ENCODE data around the gene SHE.
"Not testable (repeated sequence)": the region's sequence is repeated elsewhere in the genome, so short reads cannot be mapped to it uniquely, and the experiment has no call there.

Gene SHE

DNA sequence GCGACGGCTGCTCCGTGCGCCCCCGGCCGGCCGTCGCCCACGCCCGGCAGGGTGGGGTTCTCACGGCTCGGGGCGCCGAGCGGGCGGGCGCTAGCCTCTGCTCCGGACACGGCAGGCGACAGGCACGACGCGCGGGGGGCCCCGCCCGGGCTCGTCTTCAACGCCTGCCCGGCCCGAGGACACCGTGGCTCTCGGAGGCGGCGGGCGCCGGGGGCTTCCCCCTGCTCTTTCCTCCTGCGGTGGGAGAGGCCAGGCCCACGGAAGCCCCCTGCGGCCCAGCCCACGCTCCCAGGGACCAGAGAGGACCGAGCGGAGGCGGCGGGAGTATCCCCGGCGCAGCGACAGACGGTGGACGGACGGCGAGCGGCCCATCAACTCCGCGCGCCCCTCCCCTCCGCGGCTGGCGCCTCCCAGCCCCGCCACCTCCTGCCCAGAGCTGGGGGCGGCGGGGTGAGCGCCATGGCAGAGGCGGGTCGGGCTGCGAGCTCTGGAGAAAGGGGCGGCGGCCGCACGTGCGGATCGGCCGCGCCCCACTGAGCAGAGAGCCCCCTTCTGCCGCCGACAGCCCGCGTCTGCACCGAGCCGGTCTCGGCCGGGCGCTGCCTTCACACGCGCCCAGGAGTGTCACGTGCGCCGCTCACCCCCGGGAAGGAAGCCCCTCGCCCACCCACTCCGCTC lies at the start of gene SHE, which contains the start of gene TDRD10:
Gene SHE, minus strand, starts transcription at position 347 of the 678 bp plus-strand sequence. CDS start 386 bp downstream, outside the sequence.
Gene TDRD10, plus strand, starts transcription at position 154 of the 678 bp plus-strand sequence. CDS start 4,685 bp downstream, outside the sequence.
- DNase-seq: no peak

DNA sequence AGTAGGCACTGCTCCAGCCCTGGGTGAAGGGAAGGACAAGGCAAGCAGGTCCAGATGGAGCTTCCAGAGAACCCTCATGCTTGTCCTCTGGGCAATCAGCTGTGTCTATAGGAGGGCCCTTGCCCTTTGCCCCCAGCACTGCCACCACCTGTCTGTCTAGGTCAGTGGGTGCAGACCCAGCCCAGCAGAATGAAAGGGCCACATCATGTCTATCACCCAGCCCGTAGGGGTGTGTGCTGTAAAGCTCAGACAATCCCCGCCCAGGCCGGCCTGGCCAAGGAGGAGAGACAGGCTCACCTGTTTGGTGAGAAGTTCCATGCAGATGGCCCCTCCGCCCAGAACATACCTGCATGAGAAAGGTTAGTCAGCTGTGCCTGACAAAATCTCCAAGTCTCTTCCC lies 49.3 kb upstream of the SHE start:
- DNase-seq: no peak

DNA sequence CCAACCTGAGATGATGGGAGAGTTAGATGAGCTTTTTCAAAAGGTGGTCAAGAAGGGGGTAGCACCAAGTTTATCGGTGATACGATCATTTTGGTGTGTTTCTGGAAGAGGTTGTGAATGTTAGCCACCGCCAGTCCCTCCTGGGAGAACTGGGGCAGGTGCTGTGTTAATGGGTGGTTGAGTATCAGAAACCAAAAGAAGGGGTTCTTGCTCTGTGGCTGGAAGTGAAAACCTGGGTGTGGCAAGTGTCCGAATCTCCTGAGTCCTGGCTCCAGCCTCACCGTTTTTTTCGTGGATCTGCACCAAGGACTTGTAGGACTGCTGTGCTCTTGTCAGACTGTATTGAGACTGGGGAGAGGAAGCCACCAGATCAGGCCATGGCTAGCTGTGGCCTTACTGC lies 48.4 kb upstream of the SHE start:
- no peak for DNase-seq

DNA sequence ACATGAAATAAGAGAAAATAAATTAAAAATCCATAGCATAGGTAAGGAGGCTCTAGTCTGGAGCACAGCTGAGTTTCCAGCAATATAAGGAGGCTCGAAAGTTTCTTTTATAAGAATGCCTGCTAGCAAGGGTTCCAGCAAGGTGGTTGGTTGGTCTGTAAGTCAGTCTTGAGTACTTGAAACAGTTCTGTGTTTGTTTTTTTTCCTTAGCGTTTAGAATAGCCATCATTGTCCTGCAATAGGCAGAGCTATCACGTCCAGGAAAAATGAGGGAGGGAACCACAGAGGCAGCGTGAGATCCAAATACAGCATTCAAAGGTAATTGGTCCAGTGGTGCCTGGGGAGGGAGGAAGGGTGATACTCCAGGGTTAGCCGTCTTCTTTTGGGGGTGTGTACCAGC lies 47.9 kb upstream of the SHE start:
- DNase-seq: no peak

DNA sequence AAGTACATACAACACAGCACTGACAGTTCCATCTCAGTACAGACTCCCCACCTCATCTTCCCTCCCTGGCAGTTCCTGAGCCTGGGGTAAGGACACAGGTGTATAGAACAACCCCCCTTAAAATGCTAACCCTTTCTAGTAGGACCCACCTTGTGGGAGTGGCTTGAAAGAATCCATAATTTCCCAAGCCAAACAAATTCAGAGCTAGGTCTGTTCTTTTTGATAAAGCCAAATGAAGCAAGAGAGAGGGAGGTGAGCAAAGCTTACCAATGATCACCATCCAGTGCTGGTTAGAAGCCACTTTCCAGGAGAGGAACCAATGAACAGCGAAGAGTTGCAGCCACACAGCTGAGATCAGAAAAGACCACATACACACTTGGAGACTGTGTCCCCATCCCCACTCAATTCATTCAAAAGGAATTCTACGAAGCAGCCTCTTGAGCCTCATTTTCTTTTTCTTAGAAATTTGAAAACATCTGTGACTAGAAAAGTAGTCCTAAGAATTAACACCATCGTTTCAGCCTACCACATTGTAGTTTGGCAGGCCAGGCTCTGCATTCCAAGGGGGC lies 47.1 kb upstream of the SHE start:
- DNase-seq: no peak

DNA sequence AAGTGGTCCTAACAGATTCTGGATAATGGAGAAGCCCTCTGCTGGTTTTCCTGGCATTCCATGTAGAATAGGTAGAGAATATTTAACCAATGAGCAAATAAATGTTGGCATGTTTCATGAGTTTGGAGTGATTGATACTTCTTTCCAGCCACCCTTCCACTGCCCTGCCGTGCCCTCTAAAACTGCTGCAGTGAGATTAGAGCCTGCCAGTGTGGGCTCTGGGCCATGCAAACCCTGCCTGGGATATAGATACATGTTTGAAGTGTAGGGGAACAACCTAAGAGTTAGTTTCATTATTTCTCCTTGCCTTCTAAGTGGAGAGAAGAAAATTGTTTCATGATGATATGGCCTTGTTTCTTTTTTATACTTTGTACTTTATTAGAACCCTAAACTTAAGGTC lies 45.8 kb upstream of the SHE start:
- no peak for DNase-seq

DNA sequence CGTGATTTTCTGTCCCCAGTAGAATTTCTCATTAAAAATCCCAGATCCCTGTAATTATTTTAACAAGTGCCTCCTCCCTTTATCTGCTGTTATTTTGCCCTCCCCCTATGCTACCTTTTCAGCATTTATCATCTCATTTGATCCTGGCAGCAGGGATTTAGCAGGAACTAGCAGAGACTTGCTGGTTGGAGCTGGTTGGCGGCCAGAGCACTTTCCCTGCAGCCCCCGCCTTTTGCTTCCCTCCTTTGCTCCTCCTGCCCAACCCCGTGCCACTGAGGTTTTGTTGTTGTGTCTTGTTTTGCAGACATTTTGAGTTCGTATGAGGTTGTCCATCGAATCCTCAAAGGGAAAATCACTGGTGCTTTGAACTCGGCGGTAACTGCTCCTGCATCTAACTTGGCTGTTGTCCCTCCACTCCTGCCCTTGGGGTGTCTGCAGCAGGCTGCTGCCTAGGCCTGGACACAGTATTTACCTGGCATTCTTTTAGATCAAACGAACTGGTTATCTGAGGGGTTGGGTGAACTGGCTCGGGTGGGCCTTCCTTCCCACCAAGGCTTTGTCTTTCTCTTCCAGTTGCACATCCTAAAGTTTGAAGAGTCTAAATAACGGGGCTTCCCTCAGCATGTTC lies 45.0 kb upstream of the SHE start:
- DNase-seq: no peak

DNA sequence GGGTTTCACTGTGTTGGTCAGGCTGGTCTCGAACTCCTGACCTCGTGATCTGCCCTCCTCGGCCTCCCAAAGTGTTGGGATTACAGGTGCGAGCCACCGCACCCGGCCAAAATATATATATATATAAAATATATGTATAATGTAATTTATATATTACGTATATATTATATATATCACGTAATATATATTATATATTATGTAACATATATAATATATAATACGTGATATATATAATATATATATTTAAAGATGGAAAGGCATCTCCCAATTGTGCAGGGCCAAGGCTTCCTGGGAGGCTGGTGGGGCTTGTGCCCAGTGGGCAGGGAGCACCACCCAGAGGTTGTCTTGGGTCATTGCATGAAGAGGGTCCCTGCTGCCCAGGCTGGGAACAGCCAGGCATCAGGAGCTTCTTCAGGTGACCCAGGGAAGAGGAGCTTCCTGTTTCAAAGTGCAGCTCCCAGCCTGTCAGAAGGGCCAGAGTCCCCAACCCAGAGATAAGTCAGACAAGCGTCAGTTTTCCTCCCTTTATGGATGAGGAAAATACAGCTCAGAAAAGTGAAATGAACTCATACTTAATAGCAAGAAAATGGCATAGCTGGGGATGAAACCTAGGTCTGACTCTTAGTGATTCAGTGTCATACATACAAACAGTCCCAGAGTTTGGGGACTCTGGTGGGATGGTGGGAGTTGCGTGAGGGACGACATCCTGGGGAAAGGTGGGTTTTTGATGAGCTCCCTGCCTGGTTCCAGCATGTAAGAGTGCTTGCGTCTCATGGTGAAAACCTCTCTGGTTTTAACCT lies 44.3 kb upstream of the SHE start:
- peak; percentile 56 for DNase-seq

DNA sequence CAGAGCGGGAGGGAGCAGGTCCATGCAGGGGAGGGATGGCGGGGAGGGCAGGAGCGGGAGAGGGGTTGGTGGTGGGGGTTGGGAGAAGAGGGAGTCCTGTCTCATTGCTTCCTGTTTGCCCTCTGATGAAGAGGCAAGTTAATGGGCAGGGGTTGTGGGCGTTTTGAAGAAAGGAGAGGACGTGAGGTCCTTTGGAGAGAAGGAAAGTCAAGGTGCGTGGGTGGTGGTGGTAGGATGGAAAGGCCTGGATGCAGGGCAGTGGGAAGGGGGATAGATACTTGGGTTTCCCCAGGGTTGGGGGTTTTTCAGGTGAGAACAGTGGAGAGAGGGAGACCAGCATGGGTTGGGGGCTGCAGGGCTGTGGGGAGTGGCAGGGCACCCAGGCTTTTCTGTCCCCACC lies 39.0 kb upstream of the SHE start:
- DNase-seq: no peak

DNA sequence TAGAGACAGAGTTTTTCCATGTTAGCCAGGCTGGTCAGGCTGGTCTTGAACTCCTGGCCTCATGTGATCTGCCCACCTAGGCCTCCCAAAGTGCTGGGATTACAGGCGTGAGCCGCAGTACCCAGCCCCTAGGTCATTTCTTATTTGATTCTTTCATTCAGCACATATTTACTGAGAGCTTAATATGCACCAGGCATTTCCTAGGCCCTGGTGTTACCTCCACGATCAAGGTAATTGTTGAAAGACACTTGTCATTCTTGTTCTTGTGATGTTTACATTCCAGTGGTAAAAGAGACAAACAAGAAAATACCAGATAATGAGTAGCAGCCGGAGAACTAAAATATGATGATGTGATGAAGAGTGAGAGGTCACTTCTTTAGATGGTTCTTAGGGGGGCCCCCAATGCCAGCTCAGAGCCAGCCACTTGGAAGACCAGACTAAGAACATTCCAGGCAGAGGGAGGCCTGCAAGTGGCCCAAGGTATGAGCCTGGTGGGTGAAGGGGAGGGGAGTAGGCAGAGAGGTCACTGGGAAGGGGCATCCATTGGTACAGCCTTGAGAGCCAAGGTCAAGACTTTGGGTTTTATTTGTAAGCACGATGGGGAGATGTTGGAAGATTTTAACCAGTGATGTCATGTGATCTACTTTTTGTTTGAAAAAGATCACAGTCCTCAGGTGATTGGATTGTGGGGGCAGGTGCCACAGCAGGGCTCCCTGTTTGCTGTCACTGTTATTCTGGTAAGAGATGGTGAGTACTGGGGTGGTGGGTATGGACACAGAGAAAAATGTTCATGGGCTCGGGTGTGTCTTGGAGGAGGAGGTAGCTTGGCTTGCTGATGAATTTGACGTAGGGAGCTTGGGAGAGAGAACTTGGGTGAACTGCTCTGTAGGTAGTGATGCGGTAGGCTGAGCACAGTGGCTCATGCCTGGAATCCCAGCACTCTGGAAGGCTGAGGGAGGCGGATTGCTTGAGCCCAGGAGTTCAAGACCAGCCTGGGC lies 37.6 kb upstream of the SHE start:
- no peak for DNase-seq

DNA sequence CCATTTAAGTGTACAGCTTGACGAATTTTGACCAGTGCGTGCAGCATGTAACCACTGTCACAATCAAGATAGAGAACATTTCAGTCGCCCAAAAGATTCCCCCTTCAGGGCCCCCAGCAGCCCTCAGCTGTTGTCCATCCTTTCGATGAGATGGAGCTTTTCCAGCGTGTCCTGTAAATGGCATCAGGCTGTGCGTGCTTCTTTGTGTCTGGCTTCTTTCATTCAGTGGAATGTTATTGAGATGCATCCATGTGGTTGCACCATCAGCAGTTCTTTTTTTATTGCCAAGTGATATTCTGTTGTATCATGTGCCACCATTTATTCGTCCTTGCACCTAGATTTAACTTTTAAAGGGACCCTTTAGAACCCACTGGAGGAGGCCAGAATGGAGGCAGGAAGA lies 34.4 kb upstream of the SHE start:
- DNase-seq: no peak

DNA sequence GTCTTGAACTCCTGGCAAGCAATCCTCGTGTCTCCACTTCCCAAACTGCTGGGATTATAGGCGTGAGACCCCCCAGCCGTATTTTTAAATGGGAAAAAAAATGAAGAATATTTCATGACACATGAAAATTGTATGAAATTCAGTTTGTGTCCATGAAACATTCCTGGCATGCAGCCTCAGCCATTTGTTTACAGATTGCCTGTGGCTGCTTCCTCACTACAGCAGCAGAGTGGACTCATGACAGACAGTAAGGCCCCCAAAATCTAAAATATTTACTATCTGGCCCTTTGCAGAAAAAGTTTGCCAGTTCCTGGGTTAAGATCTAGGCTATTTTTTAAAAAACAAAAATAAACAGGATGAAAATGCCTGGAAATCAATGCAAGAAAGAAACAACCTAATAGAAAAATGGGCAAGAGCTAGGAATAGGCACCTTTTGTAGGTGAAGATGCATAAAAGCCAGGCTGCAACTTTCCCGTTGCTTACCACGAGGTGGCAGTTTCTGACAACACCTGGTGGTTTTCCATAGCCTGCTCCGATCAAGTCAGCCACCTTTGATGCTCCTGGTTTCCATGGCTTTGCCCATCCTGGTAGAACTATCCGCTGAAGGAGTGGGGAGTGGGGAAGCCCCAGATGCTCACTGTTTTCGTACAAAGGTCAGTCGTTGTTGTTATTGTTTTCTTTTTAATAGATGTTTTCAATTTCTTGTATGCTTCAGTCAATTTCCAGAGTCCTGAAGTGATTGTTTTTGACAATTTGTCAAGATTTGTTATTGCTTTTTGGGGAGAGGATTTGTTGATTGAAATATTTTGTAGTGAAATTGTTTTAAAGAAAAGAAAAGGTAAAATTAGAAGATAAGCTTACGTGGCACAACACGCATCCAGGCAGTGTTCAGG lies 32.0 kb upstream of the SHE start:
- no peak for DNase-seq

DNA sequence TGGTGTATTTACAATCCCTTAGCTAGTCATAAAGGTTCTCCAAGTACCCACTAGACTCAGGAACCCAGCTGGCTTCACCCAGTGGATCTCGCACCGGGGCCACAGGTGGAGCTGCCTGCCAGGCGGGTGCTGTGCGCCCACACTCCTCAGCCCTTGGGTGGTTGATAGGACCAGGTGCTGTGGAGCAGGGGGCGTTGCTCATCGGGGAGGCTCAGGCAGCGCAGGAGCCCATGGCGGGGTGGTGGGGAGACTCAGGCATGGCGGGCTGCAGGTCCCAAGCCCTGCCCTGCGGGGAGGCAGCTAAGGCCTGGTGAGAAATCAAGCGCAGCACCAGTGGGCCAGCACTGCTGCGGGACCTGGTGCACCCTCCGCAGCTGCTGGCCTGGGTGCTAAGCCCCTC lies 29.7 kb upstream of the SHE start:
- DNase-seq: not testable (repeated sequence)

DNA sequence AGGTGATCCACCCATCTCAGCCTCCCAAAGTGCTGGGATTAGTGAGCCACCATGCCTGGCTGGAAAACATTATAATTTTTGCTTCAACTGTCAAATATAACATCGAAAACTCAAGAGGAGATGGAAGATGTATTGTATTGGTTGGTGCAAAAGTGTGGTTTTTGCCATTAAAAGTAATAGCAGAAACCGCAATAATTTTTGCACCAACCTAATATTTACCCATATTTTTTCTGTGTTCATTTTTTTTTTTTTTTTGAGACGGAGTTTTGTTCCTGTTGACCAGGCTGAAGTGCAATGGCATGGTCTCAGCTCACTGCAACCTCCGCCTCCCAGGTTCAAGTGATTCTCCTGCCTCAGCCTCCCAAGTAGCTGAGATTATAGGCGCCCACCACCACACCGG lies 27.1 kb upstream of the SHE start:
- no peak for DNase-seq

DNA sequence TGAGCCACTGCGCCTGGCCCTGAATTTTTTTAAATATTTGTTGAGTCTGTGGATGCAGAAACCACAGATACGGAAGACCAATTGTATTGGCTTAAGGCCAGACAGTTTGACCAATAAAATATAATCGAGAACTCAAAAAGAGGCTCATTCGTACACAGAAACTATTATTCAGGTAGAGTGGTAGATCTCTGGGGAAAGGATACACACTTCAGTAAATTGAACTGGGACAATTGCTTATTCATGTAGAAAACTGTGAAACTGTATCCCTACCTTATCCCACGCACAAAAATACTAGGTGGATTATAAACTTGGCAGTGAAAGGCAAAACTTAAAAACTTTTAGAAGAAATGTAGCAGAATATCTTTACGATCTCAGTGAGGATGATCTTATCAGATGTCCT lies 25.0 kb upstream of the SHE start:
- no peak for DNase-seq

DNA sequence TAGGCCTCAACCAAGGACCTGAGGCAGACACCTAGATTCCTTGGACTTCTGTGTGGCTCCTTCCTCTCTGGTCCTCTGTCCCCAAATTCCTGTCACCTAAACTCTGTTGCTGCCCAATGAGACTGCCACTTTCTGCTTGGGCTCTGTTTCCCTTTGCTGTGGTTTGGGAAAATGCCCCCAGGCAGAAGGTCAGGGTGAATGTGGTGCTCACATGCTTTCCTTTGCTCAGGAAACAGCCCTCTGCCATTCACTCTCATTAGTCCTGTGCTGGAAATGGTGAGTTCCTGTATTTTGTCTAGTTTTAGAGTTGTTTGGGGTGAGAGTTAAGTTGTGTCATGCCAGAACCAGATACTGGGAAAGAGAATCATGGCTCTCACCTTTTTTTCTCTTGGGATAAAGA lies 22.7 kb upstream of the SHE start:
- DNase-seq: no peak

DNA sequence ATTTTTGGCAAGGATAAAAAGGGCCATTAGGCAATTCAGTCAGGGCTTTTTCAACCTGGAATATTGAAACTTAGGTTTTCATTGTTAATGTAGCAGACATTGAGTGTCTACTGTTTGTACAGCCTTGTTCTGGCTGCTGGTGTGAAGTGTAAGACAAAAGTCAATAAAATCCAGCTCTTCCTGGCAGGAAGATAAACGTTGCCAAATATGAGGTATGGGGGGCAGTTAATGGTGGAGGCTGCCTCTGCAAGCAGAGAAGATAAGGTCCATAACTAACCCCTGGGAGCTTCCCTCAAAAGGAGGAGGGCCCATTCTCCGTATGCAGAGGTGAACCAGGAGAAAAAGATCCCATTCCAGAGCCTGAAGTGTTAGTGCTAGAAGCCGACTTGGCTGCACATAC lies 19.5 kb upstream of the SHE start:
- DNase-seq: no peak

DNA sequence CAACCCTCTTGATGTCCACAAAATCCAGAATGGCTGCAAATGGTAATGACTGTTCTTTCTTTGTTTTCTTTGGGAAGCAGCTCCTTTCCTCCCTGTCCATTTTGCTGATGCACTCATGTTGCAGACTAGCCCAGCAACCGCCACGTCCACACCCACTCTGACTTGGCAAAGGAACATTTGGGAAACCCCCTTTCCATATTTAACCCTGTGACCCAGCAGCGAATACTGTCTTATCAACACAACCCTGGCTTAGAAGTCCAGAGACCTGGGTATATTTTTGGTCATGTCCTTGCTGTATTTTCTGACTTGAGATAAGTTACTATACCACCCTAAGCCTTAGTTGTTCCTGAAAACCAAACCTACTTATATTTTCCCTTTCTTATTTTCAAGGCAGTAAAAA lies 18.1 kb upstream of the SHE start:
- no peak for DNase-seq

DNA sequence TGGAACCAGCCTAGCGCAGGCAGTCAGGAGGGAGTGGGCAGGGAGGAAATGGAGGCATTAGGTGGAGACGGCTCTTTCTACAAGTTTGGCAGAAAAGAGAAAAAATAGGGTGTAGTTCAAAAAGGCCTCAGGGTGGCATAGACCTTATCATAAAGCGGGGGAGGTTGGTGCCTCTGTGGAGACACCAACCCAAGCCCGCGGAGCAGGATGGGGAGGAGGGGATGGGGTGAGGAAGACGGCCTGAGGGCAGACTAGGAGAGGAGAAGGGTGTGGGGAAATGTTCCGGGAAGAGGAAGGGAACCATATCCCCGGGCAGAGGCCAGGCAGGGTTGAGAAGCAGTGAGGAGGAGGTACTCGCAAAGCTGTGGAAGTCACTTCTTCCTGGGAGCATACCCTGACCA lies 17.4 kb upstream of the SHE start:
- DNase-seq: no peak

DNA sequence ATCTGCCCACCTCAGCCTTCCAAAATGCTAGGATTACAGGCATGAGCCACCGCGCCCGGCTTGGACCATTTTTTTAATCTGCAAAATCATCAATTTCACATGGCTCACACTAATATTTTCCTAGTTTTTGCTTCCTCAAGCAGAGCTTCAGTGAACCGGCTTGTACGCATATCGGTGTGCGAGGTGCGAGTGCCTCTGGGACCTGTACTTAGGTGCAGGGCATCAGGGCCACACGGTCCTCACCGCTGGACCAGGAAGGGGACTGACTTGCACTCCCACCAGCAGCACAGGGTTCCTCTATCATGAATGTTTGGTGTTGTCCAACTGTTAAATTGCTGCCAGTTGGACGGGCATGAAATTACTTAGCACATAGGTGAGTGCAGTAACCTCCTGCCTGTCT lies 15.4 kb upstream of the SHE start:
- DNase-seq: no peak

DNA sequence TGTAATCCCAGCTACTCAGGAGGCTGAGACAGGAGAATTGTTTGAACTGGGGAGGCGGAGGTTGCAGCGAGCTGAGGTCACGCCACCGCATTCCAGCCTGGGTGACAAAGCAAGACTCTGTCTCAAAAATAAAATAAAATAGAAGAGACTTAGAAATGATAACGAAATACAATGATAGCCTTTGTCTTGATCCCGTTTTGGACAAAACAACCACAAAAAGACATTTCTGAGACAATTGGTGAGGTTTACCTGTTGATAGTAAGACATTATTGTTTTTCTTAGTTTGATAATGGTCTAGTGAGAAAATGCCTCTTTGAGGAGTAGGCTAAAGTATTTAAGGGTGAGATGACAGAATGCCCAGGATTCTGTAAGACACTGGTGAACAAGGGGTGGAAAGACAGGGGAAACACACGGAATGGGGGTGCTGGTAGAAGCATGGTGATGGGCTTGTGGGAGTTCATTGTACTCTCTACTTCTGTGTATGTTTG lies 11.9 kb upstream of the SHE start:
- no peak for DNase-seq

Data from CD4-positive, alpha-beta T cell treated with Interleukin-17A for 1 hour (primary cell).